ENCODE data around the gene INAFM2. TPM values are rescaled to one million over a fixed set of nuclear protein-coding genes. Genes with fewer than 3 reads are reported as not detected.

INAFM2 gene
- total and polyA plus RNA-seq, 2 experiments from 2014 or later, result 18.1 to 32.7 TPM

- TF ChIP-seq ZNF462 (CRISPR knock-in tag; IDR thresholded peaks at IDR 0.05) (no peak), EZH2phosphoT487 (IDR thresholded peaks at IDR 0.05; ENCODE audit: unreplicated experiment) (no peak), NANOG (IDR thresholded peaks at IDR 0.05; ENCODE audit: borderline replicate concordance) (no peak), EZH2 (IDR thresholded peaks at IDR 0.05; ENCODE audit: low read depth, unreplicated experiment) (no peak)
Observed at GRCh38 chr15:40286794-40287193, 36.7 kb upstream of the INAFM2 start (continued).

GRCh38 chr15:40287505-40287904 lies 36.0 kb upstream of the INAFM2 start:
- H3K4me1 ChIP-seq (ENCODE audit: insufficient read depth), result peaks cover 28% of the 10 kb centered on the region
- H3K4me3 Mint-ChIP-seq, result no peak overlapping the region
- no peaks in the 10 kb centered on the region for H3K9me3 Mint-ChIP-seq
- H3K4me1 Mint-ChIP-seq, result peaks cover 47% of the 10 kb centered on the region
- no peak overlapping the region for H3K4me2 ChIP-seq
- H2AFZ ChIP-seq, result no peak overlapping the region
- TF ChIP-seq CREB1 (CRISPR knock-in tag; IDR thresholded peaks at IDR 0.05; ENCODE audit: low read depth), result no peak
- TF ChIP-seq REST (IDR thresholded peaks at IDR 0.05; ENCODE audit: unreplicated experiment), result no peak
- no peak for TF ChIP-seq ZNF331 (CRISPR knock-in tag; IDR thresholded peaks at IDR 0.05; ENCODE audit: low read depth)
- no peak for TF ChIP-seq CTCF (conservative IDR thresholded peaks at IDR 0.05; ENCODE audit: low read depth in 2 of 2)
- H3K79me2 ChIP-seq (replicated peaks; ENCODE audit: insufficient read depth), result no peaks in the 10 kb centered on the region
- ATAC-seq, result no peak
- H3K36me3 Mint-ChIP-seq (ENCODE audit: low read depth), result peaks cover 2% of the 10 kb centered on the region; the same call in 1 of the 3 replicates
- H3K27ac Mint-ChIP-seq, result no peak overlapping the region
- peaks cover 13% of the 10 kb centered on the region; the same call in 1 of the 2 replicates for H3F3A ChIP-seq (replicated peaks; ENCODE audit: low read depth)
- H3K27me3 Mint-ChIP-seq (ENCODE audit: insufficient read depth, low read depth, poor library complexity), result peaks cover 66% of the 10 kb centered on the region
- H3K27ac ChIP-seq (ENCODE audit: low read depth), result no peak overlapping the region
- no peaks in the 10 kb centered on the region for H3K9me2 ChIP-seq (ENCODE audit: insufficient read depth)
- DNase-seq (ENCODE audit: low spot score), result no peak
- no peaks in the 10 kb centered on the region for H3K36me3 ChIP-seq (ENCODE audit: insufficient read depth)
- H3K27me3 ChIP-seq (ENCODE audit: insufficient read depth), result peaks cover 83% of the 10 kb centered on the region
- H4K20me1 ChIP-seq (replicated peaks; ENCODE audit: insufficient read depth), result no peaks in the 10 kb centered on the region
- H3K4me3 ChIP-seq, result no peak overlapping the region

All from GM23338 (cell line).